GM18870 (cell line): ENCODE results near the gene HDAC9.

ENCODE experiments used
- ATAC-seq: cut with Tn5 transposase; IDR thresholded peaks from one replicate; pipeline ENCODE4 v1.9.1; 2021; ENCODE audit warnings: moderate library complexity; ENCODE audit not compliant: unreplicated experiment

The HDAC9 gene

GRCh38 chr7:18521945-18522566, 26.5 kb downstream of the HDAC9 start:
- ATAC-seq: peak; percentile 55

GRCh38 chr7:18524248-18524647, 28.7 kb downstream of the HDAC9 start:
- no peak for ATAC-seq

- no peak for ATAC-seq
Measured at GRCh38 chr7:18526368-18526878, 30.9 kb downstream of the HDAC9 start.

- no peak for ATAC-seq
Measured at GRCh38 chr7:18529239-18529638, 33.7 kb downstream of the HDAC9 start.

- peak; percentile 74 for ATAC-seq
Measured at GRCh38 chr7:18530224-18531179, 35.0 kb downstream of the HDAC9 start.

GRCh38 chr7:18531539-18531938, 36.0 kb downstream of the HDAC9 start:
- ATAC-seq: no peak

GRCh38 chr7:18532813-18533212, 37.3 kb downstream of the HDAC9 start:
- no peak for ATAC-seq

GRCh38 chr7:18534481-18534880, 38.9 kb downstream of the HDAC9 start:
- ATAC-seq: no peak

GRCh38 chr7:18535810-18536415, 40.4 kb downstream of the HDAC9 start:
- no peak for ATAC-seq

GRCh38 chr7:18536486-18536885, 40.9 kb downstream of the HDAC9 start:
- no peak for ATAC-seq

- peak; percentile 93 for ATAC-seq
Measured at GRCh38 chr7:18538554-18539250, 43.2 kb downstream of the HDAC9 start.

GRCh38 chr7:18540396-18540795, 44.8 kb downstream of the HDAC9 start:
- no peak for ATAC-seq

GRCh38 chr7:18541181-18541870, 45.8 kb downstream of the HDAC9 start:
- ATAC-seq: no peak

GRCh38 chr7:18541871-18542212, 46.3 kb downstream of the HDAC9 start:
- no peak for ATAC-seq

GRCh38 chr7:18546576-18546975, 51.0 kb downstream of the HDAC9 start:
- ATAC-seq: no peak

- peak; percentile 80 for ATAC-seq
Measured at GRCh38 chr7:18547509-18548187, 52.1 kb downstream of the HDAC9 start.

GRCh38 chr7:18548534-18548933, 53.0 kb downstream of the HDAC9 start:
- no peak for ATAC-seq

- ATAC-seq: no peak
Measured at GRCh38 chr7:18550574-18550973, 55.0 kb downstream of the HDAC9 start.

- ATAC-seq: no peak
Measured at GRCh38 chr7:18552316-18552916, 56.9 kb downstream of the HDAC9 start.
